Airway epithelial cell (primary cell): ENCODE measurements around the gene SSX2IP. TPM values are rescaled to one million over a fixed set of nuclear protein-coding genes. Genes with fewer than 3 reads are reported as not detected.

Source experiments
- total RNA-seq: library from RNA; depleted of rRNA; stranded (reverse); fragments of >200 nt; gene quantifications from 2 replicates; pipeline ENCODE4 v1.2.3, GENCODE V29; 2015

The SSX2IP gene
- 12.8 and 13.4 TPM in 2 replicates for total RNA-seq

GRCh38 chr1:84690397-84691121 lies at the start of gene SSX2IP:
Gene SSX2IP, minus strand, starts transcription at chr1:84690461. Its CDS starts 19,242 bp downstream, at chr1:84671219.

Other genes starting within 250 kb of the SSX2IP start
- 42.0 and 54.1 TPM in 2 replicates for gene RPF1, start 211.2 kb downstream of the SSX2IP start, total RNA-seq
- 16.8 TPM in 1 of 2 replicates, not detected in the other for gene SPATA1, start 184.1 kb downstream of the SSX2IP start, total RNA-seq
- 87.0 and 94.6 TPM in 2 replicates for gene GNG5, start 183.9 kb downstream of the SSX2IP start, total RNA-seq
- gene CTBS, start 116.0 kb downstream of the SSX2IP start, total RNA-seq: 8.4 and 10.9 TPM in 2 replicates
- gene LPAR3, start 202.7 kb upstream of the SSX2IP start, total RNA-seq: 22.2 and 25.7 TPM in 2 replicates